Upper lobe of left lung (tissue), 4 donors: ENCODE measurements around the gene CRYBG1.

ENCODE experiments used
- CTCF ChIP-seq, 6 experiments: fragments of 450-650 bp in 4 of 6; fragments of 200-600 bp in 2 of 6; sonication (generic) in 2 of 6; IDR thresholded peaks; one replicate each; pipeline ENCODE4 v1.5.1; 2016 to 2019; ENCODE audit warnings: antibody characterized with exemption in 6 of 6
- POLR2AphosphoS5 ChIP-seq, 2 donors: sonication (generic); formaldehyde crosslinking; IDR thresholded peaks; one replicate each; pipeline ENCODE4 v1.5.1; 2017; ENCODE audit warnings: antibody characterized with exemption in 2 of 2

- TF ChIP-seq POLR2AphosphoS5 (IDR thresholded peaks at IDR 0.05) (no peak), CTCF (IDR thresholded peaks at IDR 0.05) (no peak)
Observed at GRCh38 chr6:106617302-106617701, 256.8 kb downstream of the CRYBG1 start.
